ENCODE measurements around the gene NRXN3.

DNA sequence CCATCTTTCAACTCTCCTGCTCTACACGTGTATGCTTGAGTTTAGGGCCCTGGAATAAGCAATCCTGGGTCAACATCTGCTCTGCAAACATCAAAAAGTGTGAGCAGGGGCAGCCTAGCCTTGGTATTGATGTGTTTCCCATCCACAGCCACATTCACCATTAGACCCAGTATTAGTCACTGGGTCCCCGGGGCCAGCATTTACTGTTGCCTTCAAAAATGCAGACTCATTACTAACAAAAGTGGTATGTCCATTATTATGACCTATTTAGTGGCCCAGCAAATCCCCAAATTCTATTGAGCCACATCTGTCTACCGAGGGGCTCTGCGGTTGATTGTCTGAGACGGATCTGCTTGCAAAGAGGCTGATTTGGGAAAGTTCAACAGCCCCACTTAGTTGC is 1379.3 kb downstream of the NRXN3 start:
- TF ChIP-seq, protein P1, sequence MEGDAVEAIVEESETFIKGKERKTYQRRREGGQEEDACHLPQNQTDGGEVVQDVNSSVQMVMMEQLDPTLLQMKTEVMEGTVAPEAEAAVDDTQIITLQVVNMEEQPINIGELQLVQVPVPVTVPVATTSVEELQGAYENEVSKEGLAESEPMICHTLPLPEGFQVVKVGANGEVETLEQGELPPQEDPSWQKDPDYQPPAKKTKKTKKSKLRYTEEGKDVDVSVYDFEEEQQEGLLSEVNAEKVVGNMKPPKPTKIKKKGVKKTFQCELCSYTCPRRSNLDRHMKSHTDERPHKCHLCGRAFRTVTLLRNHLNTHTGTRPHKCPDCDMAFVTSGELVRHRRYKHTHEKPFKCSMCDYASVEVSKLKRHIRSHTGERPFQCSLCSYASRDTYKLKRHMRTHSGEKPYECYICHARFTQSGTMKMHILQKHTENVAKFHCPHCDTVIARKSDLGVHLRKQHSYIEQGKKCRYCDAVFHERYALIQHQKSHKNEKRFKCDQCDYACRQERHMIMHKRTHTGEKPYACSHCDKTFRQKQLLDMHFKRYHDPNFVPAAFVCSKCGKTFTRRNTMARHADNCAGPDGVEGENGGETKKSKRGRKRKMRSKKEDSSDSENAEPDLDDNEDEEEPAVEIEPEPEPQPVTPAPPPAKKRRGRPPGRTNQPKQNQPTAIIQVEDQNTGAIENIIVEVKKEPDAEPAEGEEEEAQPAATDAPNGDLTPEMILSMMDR (IDR thresholded peaks at IDR 0.05), result no peak
- TF ChIP-seq POLR2A (IDR thresholded peaks at IDR 0.05), result no peak
